ENCODE data around the gene TBX19. TPM values are rescaled to one million over a fixed set of nuclear protein-coding genes. Genes with fewer than 3 reads are reported as not detected.

The TBX19 gene
- 1 to 10 TPM; 1.7 to 4.2 (median 2.5) TPM for total RNA-seq

DNA sequence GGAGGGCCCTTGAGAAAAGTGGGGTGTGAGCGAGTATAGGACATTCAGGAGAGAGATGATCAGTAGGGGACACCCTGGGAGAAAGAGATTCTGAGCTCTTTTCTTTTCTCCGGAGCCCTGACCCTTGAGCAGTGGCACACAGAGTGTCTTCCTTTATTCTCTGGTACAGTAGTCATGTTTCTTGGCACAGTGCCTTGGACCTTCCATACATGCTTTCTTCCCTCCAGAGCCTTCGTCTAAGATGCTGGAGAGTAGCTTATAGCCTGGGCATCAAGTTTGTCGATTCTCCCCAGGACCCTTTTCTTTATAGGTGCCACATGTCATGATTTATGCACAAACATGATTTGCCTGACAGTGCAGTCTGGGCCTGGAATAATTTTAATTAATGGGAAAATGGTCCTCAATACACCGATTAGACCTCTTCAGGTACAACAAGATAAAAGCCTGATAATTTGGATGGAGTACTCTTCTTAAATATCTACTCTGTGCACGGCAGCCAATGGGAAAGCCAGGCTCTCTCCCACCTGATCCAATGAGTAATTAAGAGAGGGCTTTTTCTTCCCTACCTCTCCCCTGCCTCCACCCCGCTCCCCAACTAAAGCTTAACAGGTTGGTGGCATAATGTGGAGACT, at the start of gene TBX19:
TSS of gene TBX19 (plus strand) at position 582 of the 632 bp plus-strand sequence. CDS start 214 bp downstream, outside the sequence.
- TF ChIP-seq, protein P1, sequence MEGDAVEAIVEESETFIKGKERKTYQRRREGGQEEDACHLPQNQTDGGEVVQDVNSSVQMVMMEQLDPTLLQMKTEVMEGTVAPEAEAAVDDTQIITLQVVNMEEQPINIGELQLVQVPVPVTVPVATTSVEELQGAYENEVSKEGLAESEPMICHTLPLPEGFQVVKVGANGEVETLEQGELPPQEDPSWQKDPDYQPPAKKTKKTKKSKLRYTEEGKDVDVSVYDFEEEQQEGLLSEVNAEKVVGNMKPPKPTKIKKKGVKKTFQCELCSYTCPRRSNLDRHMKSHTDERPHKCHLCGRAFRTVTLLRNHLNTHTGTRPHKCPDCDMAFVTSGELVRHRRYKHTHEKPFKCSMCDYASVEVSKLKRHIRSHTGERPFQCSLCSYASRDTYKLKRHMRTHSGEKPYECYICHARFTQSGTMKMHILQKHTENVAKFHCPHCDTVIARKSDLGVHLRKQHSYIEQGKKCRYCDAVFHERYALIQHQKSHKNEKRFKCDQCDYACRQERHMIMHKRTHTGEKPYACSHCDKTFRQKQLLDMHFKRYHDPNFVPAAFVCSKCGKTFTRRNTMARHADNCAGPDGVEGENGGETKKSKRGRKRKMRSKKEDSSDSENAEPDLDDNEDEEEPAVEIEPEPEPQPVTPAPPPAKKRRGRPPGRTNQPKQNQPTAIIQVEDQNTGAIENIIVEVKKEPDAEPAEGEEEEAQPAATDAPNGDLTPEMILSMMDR (IDR thresholded peaks at IDR 0.05; ENCODE audit: low read depth): no peak

DNA sequence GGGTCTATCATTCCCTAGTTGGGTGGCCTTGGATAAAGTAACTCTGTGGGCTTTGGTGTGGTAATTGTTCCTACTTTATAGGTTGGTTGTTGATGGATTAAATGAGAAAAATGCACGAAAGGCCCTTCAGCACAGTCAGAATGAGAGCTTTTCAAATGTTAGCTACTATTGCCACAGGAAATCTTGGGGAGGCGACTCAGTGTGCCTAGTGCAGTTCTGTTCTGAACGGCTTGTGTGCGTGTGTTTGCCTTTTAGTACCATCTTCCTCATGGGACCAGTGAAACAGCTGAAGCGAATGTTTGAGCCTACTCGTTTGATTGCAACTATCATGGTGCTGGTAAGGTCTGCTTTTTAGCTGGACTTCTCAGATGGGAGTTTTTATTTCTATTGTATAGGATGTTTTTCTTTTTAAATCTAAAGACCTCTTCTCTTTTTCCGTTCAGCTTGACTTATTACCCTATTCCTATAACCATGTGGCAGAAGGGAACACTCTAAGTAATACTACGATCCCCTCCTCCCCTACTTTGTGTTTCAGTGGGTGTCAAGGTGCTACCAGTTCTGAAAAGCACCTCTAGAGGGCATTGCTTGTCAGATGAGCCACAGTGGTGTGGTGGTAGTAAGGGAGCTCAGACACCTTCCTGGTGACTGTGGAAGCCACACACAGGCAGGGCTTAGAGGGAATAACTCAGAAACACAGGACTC, 45.7 kb upstream of the TBX19 start:
- TF ChIP-seq, protein P1 (IDR thresholded peaks at IDR 0.05; ENCODE audit: low read depth): no peak

GRCh38 chr1:168235548-168235885, 45.2 kb upstream of the TBX19 start:
- TF ChIP-seq, protein P1 (IDR thresholded peaks at IDR 0.05; ENCODE audit: low read depth): no peak

DNA sequence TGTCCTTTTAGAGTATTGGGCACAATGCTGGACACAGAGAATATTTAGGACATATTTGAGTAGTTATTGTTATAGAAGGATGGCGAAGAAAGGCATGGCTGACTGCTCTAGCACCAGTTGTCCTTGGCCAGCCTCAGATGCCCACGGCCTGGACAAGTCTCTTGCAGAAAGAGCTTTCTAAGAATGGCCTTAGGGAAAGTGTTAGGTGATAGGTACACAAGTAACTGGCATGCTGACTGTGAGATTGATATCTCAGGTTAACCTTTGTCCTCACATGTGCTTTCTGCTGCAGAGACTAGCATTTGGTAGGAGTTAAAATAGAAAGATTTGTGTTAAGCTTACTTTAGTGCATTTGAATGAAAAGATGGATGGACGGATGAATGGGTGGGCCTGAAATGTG, 44.7 kb upstream of the TBX19 start:
- TF ChIP-seq, protein P1 (IDR thresholded peaks at IDR 0.05; ENCODE audit: low read depth): no peak

DNA sequence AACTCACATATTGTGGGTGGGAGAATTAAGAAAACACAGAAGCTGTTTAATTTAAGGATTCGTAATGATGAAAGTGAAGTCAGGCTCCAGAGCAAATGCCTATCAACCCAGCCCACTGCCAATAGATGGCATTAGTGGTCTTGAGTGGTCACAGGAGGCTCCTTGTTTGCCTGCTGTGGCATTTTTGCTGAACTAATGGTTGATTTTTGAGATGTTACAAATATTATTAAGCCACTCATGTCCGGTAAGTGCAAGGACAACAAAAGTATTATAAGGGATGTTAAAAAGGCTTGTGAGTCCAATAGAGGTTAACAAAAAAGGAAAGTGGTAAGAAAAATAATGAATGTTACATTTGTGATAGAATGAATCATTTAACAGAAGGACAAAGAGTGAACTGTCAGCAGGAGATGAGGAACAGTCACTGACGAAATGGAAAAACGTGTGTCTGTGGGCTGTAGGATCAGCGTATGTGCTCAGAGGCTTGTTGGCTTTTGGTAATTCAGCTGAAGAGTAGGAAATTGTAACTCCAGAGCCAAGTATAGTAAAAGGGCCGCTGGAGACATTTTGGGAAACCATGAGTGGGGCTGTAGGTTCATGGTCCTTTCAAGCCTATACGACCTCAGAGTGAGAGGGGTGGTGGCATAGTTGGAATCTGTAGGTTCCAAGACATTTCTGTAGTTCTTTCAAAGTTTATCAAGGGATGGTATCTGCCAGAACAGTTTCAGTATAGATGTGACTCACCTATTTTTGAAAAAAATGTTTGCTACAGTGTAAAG, 43.7 kb upstream of the TBX19 start:
- TF ChIP-seq, protein P1 (IDR thresholded peaks at IDR 0.05; ENCODE audit: low read depth): no peak

DNA sequence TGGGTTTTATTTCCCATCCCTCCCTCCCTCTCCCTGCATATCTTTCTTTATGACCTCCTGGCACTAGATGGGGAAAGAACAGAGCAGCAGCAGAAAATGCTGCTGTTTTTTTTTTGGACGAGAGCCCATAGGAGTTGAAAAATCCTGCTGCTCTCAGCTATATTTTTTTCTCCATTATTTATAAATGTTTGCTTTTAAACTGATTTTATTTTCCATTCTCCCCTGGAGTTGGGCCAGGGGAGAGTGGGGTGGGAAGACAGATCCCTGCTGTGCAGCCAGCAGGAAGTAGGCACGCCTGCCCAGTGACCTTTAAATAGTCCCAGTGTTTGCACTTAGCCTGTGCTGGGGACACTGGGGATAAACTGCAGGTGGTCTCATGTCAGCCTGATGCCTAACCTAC, 37.5 kb upstream of the TBX19 start:
- TF ChIP-seq, protein P1 (IDR thresholded peaks at IDR 0.05; ENCODE audit: low read depth): no peak

DNA sequence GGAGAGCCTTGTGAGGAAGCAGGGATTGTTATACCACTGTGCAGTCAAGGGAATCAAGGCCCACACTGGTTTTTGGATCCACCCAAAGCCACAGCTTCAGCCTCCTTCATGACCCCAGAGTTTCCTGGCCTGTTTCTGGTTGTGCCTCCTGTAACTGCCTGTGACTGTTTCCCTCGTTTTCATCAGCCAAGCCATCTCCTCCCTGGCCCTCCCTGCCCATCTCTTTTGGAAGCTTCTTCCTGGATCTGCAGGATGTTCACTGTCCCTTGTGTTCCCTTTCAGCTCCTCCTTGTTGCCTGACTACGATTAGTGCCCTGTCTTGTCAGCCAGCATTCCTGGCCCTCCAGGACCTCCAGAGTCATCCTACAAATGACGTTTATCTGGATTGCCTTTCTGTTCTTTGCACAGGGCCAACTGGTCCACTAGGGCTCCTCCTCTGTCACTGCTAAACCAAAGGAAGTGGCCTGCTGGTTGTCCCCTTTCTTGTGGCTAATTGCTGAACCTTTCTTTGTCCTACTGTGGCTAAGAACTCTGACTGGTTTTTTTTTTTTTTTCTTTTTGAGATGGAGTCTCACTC, 37.0 kb upstream of the TBX19 start:
- TF ChIP-seq, protein P1 (IDR thresholded peaks at IDR 0.05; ENCODE audit: low read depth): no peak

All from subcutaneous adipose tissue (tissue), 4 donors.